ENCODE data around the gene INPP5D.

- no peak for TF ChIP-seq CTCF (conservative IDR thresholded peaks at IDR 0.05; ENCODE audit: low read length)
- TF ChIP-seq EZH2phosphoT487 (IDR thresholded peaks at IDR 0.05; ENCODE audit: borderline replicate concordance, low read depth, low read length) = no peak
These were observed 188.9 kb downstream of the INPP5D start for GRCh38 chr2:233248999-233249398.

Measured in OCI-LY7 (cell line).